Thoracic aorta (tissue), 2 donors: Measurements from ENCODE around the gene EPHA4. TPM values are rescaled to one million over a fixed set of nuclear protein-coding genes. Genes with fewer than 3 reads are reported as not detected.

Experiments
- ATAC-seq: fragments of 150-250 bp; one replicate; pipeline ENCODE4 v1.8.0; 2017; ENCODE audit warnings: low read depth; ENCODE audit not compliant: insufficient number of reproducible peaks, low FRiP score
- DNase-seq: peaks from one replicate; pipeline ENCODE4 v3.0.0-alpha.2; 2020; ENCODE audit warnings: low spot score
- H3K27ac ChIP-seq, 2 donors: fragments of 200-600 bp; sonication (generic); 1 replicate in 1 of 2; 2 replicates in 1 of 2; pipeline ENCODE4 v1.5.1; 2016; ENCODE audit warnings: mild to moderate bottlenecking in 2 of 2, moderate library complexity in 2 of 2
- H3K27me3 ChIP-seq: fragments of 200-600 bp; sonication (generic); replicated peaks from 2 replicates; pipeline ENCODE4 v1.6.0; 2016; ENCODE audit warnings: mild to moderate bottlenecking; ENCODE audit not compliant: insufficient read depth
- H3K36me3 ChIP-seq: fragments of 200-600 bp; sonication (generic); one replicate; pipeline ENCODE4 v1.5.1; 2016
- H3K4me1 ChIP-seq, 2 donors: fragments of 200-600 bp; sonication (generic); 1 replicate in 1 of 2; 2 replicates in 1 of 2; pipeline versions ENCODE4 v1.5.1 to v1.6.0; 2016; ENCODE audit warnings: low read depth in 2 of 2, mild to moderate bottlenecking in 1 of 2; ENCODE audit not compliant: control insufficient read depth in 1 of 2
- H3K4me3 ChIP-seq: fragments of 200-600 bp; sonication (generic); 2 replicates; pipeline ENCODE4 v1.5.1; 2016; ENCODE audit warnings: mild to moderate bottlenecking
- H3K9me3 ChIP-seq: fragments of 200-600 bp; sonication (generic); 2 replicates; pipeline ENCODE4 v1.5.1; 2016
- CTCF ChIP-seq: fragments of 200-600 bp; sonication (generic); IDR thresholded peaks from one replicate; pipeline ENCODE4 v1.5.1; 2019; ENCODE audit warnings: antibody characterized with exemption
- total RNA-seq, 2 donors: library from RNA; depleted of rRNA; stranded (reverse); fragments of >200 nt; gene quantifications; one replicate each; pipeline versions ENCODE4 v1.1.0 to v1.2.3, GENCODE V29; 2016

EPHA4 gene
- total RNA-seq, 2 donors from 2014 or later, result 20.4 to 53.3 TPM

- TF ChIP-seq CTCF, result no peak
- DNase-seq, result no peak
- Histone ChIP-seq H3K36me3 (no peaks in the 10 kb centered on the region), H3K27ac (no peak overlapping the region), H3K27me3 (no peaks in the 10 kb centered on the region), H3K4me3 (no peak overlapping the region), H3K9me3 (no peaks in the 10 kb centered on the region), H3K4me1 (no peaks in the 10 kb centered on the region)
- no peak for ATAC-seq
These were observed 171.7 kb downstream of the EPHA4 start for GRCh38 chr2:221400411-221400810.

GRCh38 chr2:221399183-221399582 lies 172.9 kb downstream of the EPHA4 start:
- ATAC-seq, result no peak
- no peak overlapping the region for H3K4me3 ChIP-seq
- H3K27ac ChIP-seq, result no peak overlapping the region
- H3K27me3 ChIP-seq, result no peaks in the 10 kb centered on the region
- no peak for DNase-seq
- no peaks in the 10 kb centered on the region for H3K9me3 ChIP-seq
- no peaks in the 10 kb centered on the region for H3K4me1 ChIP-seq
- TF ChIP-seq CTCF, result no peak
- no peaks in the 10 kb centered on the region for H3K36me3 ChIP-seq

- H3K36me3 ChIP-seq, result no peaks in the 10 kb centered on the region
- no peaks in the 10 kb centered on the region for H3K9me3 ChIP-seq
- H3K4me3 ChIP-seq, result no peak overlapping the region
- no peaks in the 10 kb centered on the region for H3K27me3 ChIP-seq
- no peak for ATAC-seq
- no peak for TF ChIP-seq CTCF
- no peak for DNase-seq
- no peaks in the 10 kb centered on the region for H3K4me1 ChIP-seq
- no peak overlapping the region for H3K27ac ChIP-seq
These were observed 174.9 kb downstream of the EPHA4 start for GRCh38 chr2:221397187-221397586.

GRCh38 chr2:221392228-221392881 lies 179.7 kb downstream of the EPHA4 start:
- no peak for ATAC-seq
- TF ChIP-seq CTCF, result no peak

GRCh38 chr2:221390878-221391277 lies 181.2 kb downstream of the EPHA4 start:
- no peak for TF ChIP-seq CTCF
- H3K36me3 ChIP-seq, result no peaks in the 10 kb centered on the region
- no peak overlapping the region for H3K27ac ChIP-seq

More at GRCh38 chr2:221392228-221392881, 179.7 kb downstream of the EPHA4 start:
- H3K27me3 ChIP-seq, result no peaks in the 10 kb centered on the region
- H3K4me1 ChIP-seq, result no peaks in the 10 kb centered on the region
- H3K36me3 ChIP-seq, result no peaks in the 10 kb centered on the region
- no peak for DNase-seq
- no peaks in the 10 kb centered on the region for H3K9me3 ChIP-seq
- H3K27ac ChIP-seq, result no peak overlapping the region
- H3K4me3 ChIP-seq, result no peak overlapping the region

More at GRCh38 chr2:221390878-221391277, 181.2 kb downstream of the EPHA4 start:
- no peaks in the 10 kb centered on the region for H3K9me3 ChIP-seq
- no peak for DNase-seq
- no peak for ATAC-seq
- no peaks in the 10 kb centered on the region for H3K4me1 ChIP-seq
- H3K4me3 ChIP-seq, result no peak overlapping the region
- H3K27me3 ChIP-seq, result no peaks in the 10 kb centered on the region
